Thoracic aorta endothelial cell (primary cell): ENCODE data around the gene GOLGA6L7. TPM values are rescaled to one million over a fixed set of nuclear protein-coding genes. Genes with fewer than 3 reads are reported as not detected.

ENCODE experiments used
- total RNA-seq: library from RNA; depleted of rRNA; stranded (reverse); fragments of >200 nt; gene quantifications from 2 replicates; pipeline ENCODE4 v1.2.3, GENCODE V29; 2012

Gene GOLGA6L7, protein sequence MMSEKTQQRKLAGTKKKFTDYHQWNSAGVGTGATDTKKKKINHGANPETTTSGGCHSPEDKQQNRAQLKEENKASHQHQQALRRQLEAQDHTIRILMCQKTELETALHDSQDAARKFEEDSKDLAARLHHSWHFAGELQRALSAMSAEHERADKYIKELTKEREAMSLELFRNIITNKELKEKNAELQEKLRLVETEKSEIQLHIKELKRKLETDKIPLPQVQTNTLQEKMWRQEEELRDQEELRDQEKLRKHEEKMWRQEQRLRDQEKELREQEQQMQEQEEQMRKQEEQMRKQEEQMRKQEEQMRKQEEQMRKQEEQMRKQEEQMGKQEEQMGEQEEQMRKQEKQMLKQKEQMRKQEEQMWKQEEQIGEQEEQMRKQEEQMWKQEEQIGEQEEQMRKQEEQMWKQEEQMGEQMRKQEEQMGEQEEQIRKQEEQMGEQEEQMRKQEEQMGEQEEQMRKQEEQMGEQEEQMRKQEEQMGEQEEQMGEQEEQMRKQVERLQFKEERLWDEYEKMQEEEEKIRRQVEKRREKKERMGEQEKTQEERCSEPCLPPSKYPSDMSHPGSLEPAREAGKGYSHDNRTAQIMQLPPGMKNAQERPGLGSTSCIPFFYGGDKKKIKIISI
- not detected in 2 replicates for total RNA-seq

DNA sequence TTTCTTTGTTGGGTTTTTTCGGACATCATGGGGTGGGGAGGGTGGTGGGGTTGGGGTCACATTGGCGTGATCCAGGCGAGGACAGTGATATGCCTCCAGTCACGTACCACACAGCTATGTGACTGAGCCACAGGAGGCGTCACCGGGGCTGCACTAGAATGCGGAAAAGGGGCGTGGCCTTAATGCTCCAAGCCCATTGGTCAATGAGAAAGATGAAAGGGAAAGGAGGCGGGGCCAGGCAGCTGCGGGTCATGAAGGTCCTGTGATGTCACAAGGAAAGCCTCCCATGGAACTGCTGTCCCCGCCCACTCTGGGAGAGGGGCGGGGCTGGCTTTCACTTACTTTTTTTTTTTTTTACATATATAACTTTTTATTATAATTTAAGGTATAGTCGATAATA lies at the start of gene GOLGA6L7:
Gene GOLGA6L7 (minus strand): TSS at position 124 of the 400 bp plus-strand sequence. CDS start 95 bp downstream, at position 29.

DNA sequence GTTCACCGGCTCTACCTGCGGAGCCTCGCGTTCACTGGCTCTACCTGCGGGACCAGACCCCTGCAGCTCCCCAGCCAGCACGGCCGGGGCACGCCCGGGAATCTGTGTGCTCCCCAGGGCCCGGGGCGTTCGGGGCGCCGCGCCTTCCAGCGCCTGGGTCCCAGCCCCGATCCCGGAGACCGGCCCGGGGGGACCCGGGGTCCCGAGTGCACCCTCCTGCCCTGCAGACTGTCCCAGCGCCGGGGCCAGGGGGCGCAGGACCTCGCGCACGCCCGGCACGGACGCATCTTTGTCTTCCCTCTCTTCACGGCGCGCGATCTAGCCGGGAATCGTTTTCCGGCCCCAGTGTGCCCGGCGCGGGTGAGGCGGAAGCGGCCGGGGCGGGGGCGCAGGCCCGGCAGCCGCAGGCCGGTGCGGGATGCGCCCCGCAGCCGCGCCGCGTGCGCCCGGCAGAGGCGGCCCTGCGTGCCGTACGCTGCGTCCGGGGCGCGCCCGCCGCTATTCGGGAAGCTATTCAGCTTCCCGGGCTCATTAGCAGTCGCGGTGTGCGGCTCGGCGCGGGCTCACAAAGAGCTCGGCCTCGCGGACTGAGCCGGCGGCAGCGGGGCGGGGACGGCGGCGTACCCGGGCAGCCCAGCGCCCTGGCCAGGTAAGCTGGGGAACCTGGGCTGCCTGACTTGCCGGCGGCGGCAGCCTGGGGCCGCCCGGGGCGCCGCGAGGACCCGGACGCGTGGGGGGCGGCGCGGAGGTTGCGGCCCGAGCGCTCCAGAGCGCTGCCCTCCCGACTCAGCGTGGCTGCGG lies 37.4 kb upstream of the GOLGA6L7 start, which contains the start of gene APBA2:
Gene APBA2 (plus strand): TSS at position 345 of the 801 bp plus-strand sequence. CDS start 167,911 bp downstream, outside the sequence.

Other genes with a start within 250 kb of the GOLGA6L7 start
- 0.27 TPM in 1 of 2 replicates, not detected in the other for gene GOLGA8M, start 136.2 kb downstream of the GOLGA6L7 start, total RNA-seq
- gene APBA2, start 37.3 kb upstream of the GOLGA6L7 start, total RNA-seq: 30.1 and 37.3 TPM in 2 replicates